ENCODE results near the gene PRKG1.
"Not testable (repeated sequence)": the region's sequence is repeated elsewhere in the genome, so short reads cannot be mapped to it uniquely, and the experiment has no call there.

The PRKG1 gene

GRCh38 chr10:51748959-51749358 is 674.7 kb downstream of the PRKG1 start:
- Histone ChIP-seq H3K27ac (replicated peaks; ENCODE audit: low read length) (no peak overlapping the region), H3K14ac (ENCODE audit: low read length) (no peak overlapping the region), H2BK12ac (ENCODE audit: low read length) (no peak overlapping the region), H2BK15ac (ENCODE audit: low read length) (no peak overlapping the region), H3K18ac (ENCODE audit: low read length) (no peak overlapping the region), H4K91ac (ENCODE audit: low read depth, low read length, poor library complexity) (no peak overlapping the region), H2AFZ (ENCODE audit: low read length) (no peak overlapping the region), H2BK5ac (ENCODE audit: low read length) (no peak overlapping the region), H3K27me3 (ENCODE audit: control insufficient read depth in 3 of 3, insufficient read depth in 3 of 3, low read depth in 1 of 3, low read length in 3 of 3) (no peaks in the 10 kb centered on the region), H3K79me1 (ENCODE audit: low read depth, low read length) (no peaks in the 10 kb centered on the region), H3K36me3 (replicated peaks in 1 of 2; ENCODE audit: control insufficient read depth in 2 of 2, insufficient read depth in 2 of 2, low read length in 2 of 2) (no peaks in the 10 kb centered on the region), H3K4me2 (ENCODE audit: insufficient read depth, low read length, poor library complexity, severe bottlenecking) (no peak overlapping the region), H2BK120ac (ENCODE audit: low read depth, low read length) (no peak overlapping the region), H3K4me3 (ENCODE audit: low read length in 2 of 2) (no peak overlapping the region), H3K23ac (ENCODE audit: low read depth, low read length, poor library complexity) (no peak overlapping the region), H4K8ac (ENCODE audit: low read depth, low read length) (no peak overlapping the region), H3K4me1 (ENCODE audit: control insufficient read depth in 2 of 2, insufficient read depth in 1 of 2, low read depth in 1 of 2, low read length in 2 of 2) (peaks cover 0 to 6% of the 10 kb centered on the region in 2 donors), H3K4ac (ENCODE audit: low read length) (no peak overlapping the region), H3K9ac (ENCODE audit: low read depth, low read length, poor library complexity) (no peak overlapping the region), H3K9me3 (replicated peaks in 1 of 2; ENCODE audit: control insufficient read depth in 2 of 2, insufficient read depth in 1 of 2, low read depth in 1 of 2, low read length in 2 of 2) (no peaks in the 10 kb centered on the region), H2AK5ac (ENCODE audit: low read depth, low read length) (no peak overlapping the region)
- WGBS, 2 donors (ENCODE audit: extremely low coverage in 2 of 2, insufficient read length in 2 of 2, insufficient replicate concordance in 1 of 2) = no CpG with 5 or more reads among the region's 1 CpG
- DNase-seq (ENCODE audit: low spot score) = no peak

GRCh38 chr10:51758366-51758765 is 684.1 kb downstream of the PRKG1 start:
- Histone ChIP-seq H2AK5ac (ENCODE audit: low read depth, low read length) (no peak overlapping the region), H3K18ac (ENCODE audit: low read length) (no peak overlapping the region), H2BK12ac (ENCODE audit: low read length) (no peak overlapping the region), H3K23ac (ENCODE audit: low read depth, low read length, poor library complexity) (no peak overlapping the region), H3K4me1 (ENCODE audit: control insufficient read depth in 2 of 2, insufficient read depth in 1 of 2, low read depth in 1 of 2, low read length in 2 of 2) (peaks cover 0 to 2% of the 10 kb centered on the region in 2 donors), H2BK5ac (ENCODE audit: low read length) (no peak overlapping the region), H3K36me3 (replicated peaks in 1 of 2; ENCODE audit: control insufficient read depth in 2 of 2, insufficient read depth in 2 of 2, low read length in 2 of 2) (no peaks in the 10 kb centered on the region), H2AFZ (ENCODE audit: low read length) (no peak overlapping the region), H3K4me3 (ENCODE audit: low read length in 2 of 2) (no peak overlapping the region), H3K4ac (ENCODE audit: low read length) (no peak overlapping the region), H3K27me3 (ENCODE audit: control insufficient read depth in 3 of 3, insufficient read depth in 3 of 3, low read depth in 1 of 3, low read length in 3 of 3) (no peaks in the 10 kb centered on the region), H3K9ac (ENCODE audit: low read depth, low read length, poor library complexity) (no peak overlapping the region), H3K9me3 (replicated peaks in 1 of 2; ENCODE audit: control insufficient read depth in 2 of 2, insufficient read depth in 1 of 2, low read depth in 1 of 2, low read length in 2 of 2) (no peaks in the 10 kb centered on the region), H2BK120ac (ENCODE audit: low read depth, low read length) (no peak overlapping the region), H2BK15ac (ENCODE audit: low read length) (no peak overlapping the region), H3K14ac (ENCODE audit: low read length) (no peak overlapping the region), H3K27ac (replicated peaks; ENCODE audit: low read length) (no peak overlapping the region), H4K8ac (ENCODE audit: low read depth, low read length) (no peak overlapping the region), H3K4me2 (ENCODE audit: insufficient read depth, low read length, poor library complexity, severe bottlenecking) (no peak overlapping the region), H3K79me1 (ENCODE audit: low read depth, low read length) (no peaks in the 10 kb centered on the region), H4K91ac (ENCODE audit: low read depth, low read length, poor library complexity) (no peak overlapping the region)
- no CpG with 5 or more reads among the region's 3 CpGs for WGBS, 2 donors (ENCODE audit: extremely low coverage in 2 of 2, insufficient read length in 2 of 2, insufficient replicate concordance in 1 of 2)
- DNase-seq (ENCODE audit: low spot score) = no peak

- H3K18ac ChIP-seq (ENCODE audit: low read length); H3K4ac ChIP-seq (ENCODE audit: low read length); H2BK12ac ChIP-seq (ENCODE audit: low read length); H3K4me1 ChIP-seq (ENCODE audit: control insufficient read depth in 2 of 2, insufficient read depth in 1 of 2, low read depth in 1 of 2, low read length in 2 of 2); H4K91ac ChIP-seq (ENCODE audit: low read depth, low read length, poor library complexity); H3K4me2 ChIP-seq (ENCODE audit: insufficient read depth, low read length, poor library complexity, severe bottlenecking); H3K14ac ChIP-seq (ENCODE audit: low read length); H3K9me3 ChIP-seq (replicated peaks in 1 of 2; ENCODE audit: control insufficient read depth in 2 of 2, insufficient read depth in 1 of 2, low read depth in 1 of 2, low read length in 2 of 2); H2AFZ ChIP-seq (ENCODE audit: low read length); H4K8ac ChIP-seq (ENCODE audit: low read depth, low read length); H3K9ac ChIP-seq (ENCODE audit: low read depth, low read length, poor library complexity); H2BK5ac ChIP-seq (ENCODE audit: low read length); H3K27me3 ChIP-seq (ENCODE audit: control insufficient read depth in 3 of 3, insufficient read depth in 3 of 3, low read depth in 1 of 3, low read length in 3 of 3); H3K36me3 ChIP-seq (replicated peaks in 1 of 2; ENCODE audit: control insufficient read depth in 2 of 2, insufficient read depth in 2 of 2, low read length in 2 of 2); H2BK120ac ChIP-seq (ENCODE audit: low read depth, low read length); H3K79me1 ChIP-seq (ENCODE audit: low read depth, low read length); H3K23ac ChIP-seq (ENCODE audit: low read depth, low read length, poor library complexity); DNase-seq (ENCODE audit: low spot score); H3K27ac ChIP-seq (replicated peaks; ENCODE audit: low read length); H2AK5ac ChIP-seq (ENCODE audit: low read depth, low read length); H3K4me3 ChIP-seq (ENCODE audit: low read length in 2 of 2); H2BK15ac ChIP-seq (ENCODE audit: low read length): not testable (repeated sequence)
- WGBS, 2 donors (ENCODE audit: extremely low coverage in 2 of 2, insufficient read length in 2 of 2, insufficient replicate concordance in 1 of 2) = no CpG with 5 or more reads among the region's 1 CpG
Observed at GRCh38 chr10:51758838-51759237, 684.6 kb downstream of the PRKG1 start.

- no peak overlapping the region for H2AK5ac ChIP-seq (ENCODE audit: low read depth, low read length)
- H3K4me1 ChIP-seq (ENCODE audit: control insufficient read depth in 2 of 2, insufficient read depth in 1 of 2, low read depth in 1 of 2, low read length in 2 of 2) = no peaks in the 10 kb centered on the region
- no peaks in the 10 kb centered on the region for H3K36me3 ChIP-seq (replicated peaks in 1 of 2; ENCODE audit: control insufficient read depth in 2 of 2, insufficient read depth in 2 of 2, low read length in 2 of 2)
- H2BK15ac ChIP-seq (ENCODE audit: low read length) = no peak overlapping the region
- H3K4me3 ChIP-seq (ENCODE audit: low read length in 2 of 2) = no peak overlapping the region
- H3K27me3 ChIP-seq (ENCODE audit: control insufficient read depth in 3 of 3, insufficient read depth in 3 of 3, low read depth in 1 of 3, low read length in 3 of 3) = no peaks in the 10 kb centered on the region
- H3K9me3 ChIP-seq (replicated peaks in 1 of 2; ENCODE audit: control insufficient read depth in 2 of 2, insufficient read depth in 1 of 2, low read depth in 1 of 2, low read length in 2 of 2) = no peaks in the 10 kb centered on the region
- no peak overlapping the region for H3K27ac ChIP-seq (replicated peaks; ENCODE audit: low read length)
- H3K14ac ChIP-seq (ENCODE audit: low read length) = no peak overlapping the region
- H4K91ac ChIP-seq (ENCODE audit: low read depth, low read length, poor library complexity) = no peak overlapping the region
- no peak overlapping the region for H2AFZ ChIP-seq (ENCODE audit: low read length)
- H3K4ac ChIP-seq (ENCODE audit: low read length) = no peak overlapping the region
- no peak overlapping the region for H2BK12ac ChIP-seq (ENCODE audit: low read length)
- H3K79me1 ChIP-seq (ENCODE audit: low read depth, low read length) = no peaks in the 10 kb centered on the region
- no peak overlapping the region for H2BK5ac ChIP-seq (ENCODE audit: low read length)
- no peak overlapping the region for H3K4me2 ChIP-seq (ENCODE audit: insufficient read depth, low read length, poor library complexity, severe bottlenecking)
- H3K18ac ChIP-seq (ENCODE audit: low read length) = no peak overlapping the region
- H2BK120ac ChIP-seq (ENCODE audit: low read depth, low read length) = no peak overlapping the region
- H3K23ac ChIP-seq (ENCODE audit: low read depth, low read length, poor library complexity) = no peak overlapping the region
- DNase-seq (ENCODE audit: low spot score) = no peak
- no peak overlapping the region for H4K8ac ChIP-seq (ENCODE audit: low read depth, low read length)
- WGBS, 2 donors (ENCODE audit: extremely low coverage in 2 of 2, insufficient read length in 2 of 2, insufficient replicate concordance in 1 of 2) = no CpG with 5 or more reads among the region's 4 CpGs
- H3K9ac ChIP-seq (ENCODE audit: low read depth, low read length, poor library complexity) = no peak overlapping the region
Observed at GRCh38 chr10:51759896-51760534, 685.7 kb downstream of the PRKG1 start.
